HG02885 (cell line): ENCODE data around the gene SNX10.

Experiments
- ATAC-seq: cut with Tn5 transposase; IDR thresholded peaks from one replicate; pipeline ENCODE4 v1.9.1; 2021; ENCODE audit warnings: mild to moderate bottlenecking; ENCODE audit not compliant: unreplicated experiment, poor library complexity

SNX10 gene

GRCh38 chr7:26331789-26332188, 40.1 kb downstream of the SNX10 start:
- ATAC-seq: no peak

GRCh38 chr7:26332698-26333097, 41.0 kb downstream of the SNX10 start:
- ATAC-seq: no peak

GRCh38 chr7:26334166-26334859, 42.7 kb downstream of the SNX10 start:
- ATAC-seq: no peak

GRCh38 chr7:26337232-26337865, 45.7 kb downstream of the SNX10 start:
- ATAC-seq: peak; percentile 63

- ATAC-seq: no peak
Observed at GRCh38 chr7:26340476-26341018, 48.9 kb downstream of the SNX10 start.

GRCh38 chr7:26343320-26343832, 51.7 kb downstream of the SNX10 start:
- no peak for ATAC-seq

- no peak for ATAC-seq
Observed at GRCh38 chr7:26343837-26344236, 52.2 kb downstream of the SNX10 start.

GRCh38 chr7:26345202-26345601, 53.5 kb downstream of the SNX10 start:
- no peak for ATAC-seq

- no peak for ATAC-seq
Observed at GRCh38 chr7:26345837-26346236, 54.2 kb downstream of the SNX10 start.

- ATAC-seq: no peak
Observed at GRCh38 chr7:26346611-26347203, 55.0 kb downstream of the SNX10 start.

GRCh38 chr7:26348234-26348851, 56.7 kb downstream of the SNX10 start:
- ATAC-seq: no peak

- ATAC-seq: no peak
Observed at GRCh38 chr7:26349005-26349915, 57.6 kb downstream of the SNX10 start.

- no peak for ATAC-seq
Observed at GRCh38 chr7:26351171-26351570, 59.5 kb downstream of the SNX10 start.

- no peak for ATAC-seq
Observed at GRCh38 chr7:26356229-26356628, 64.6 kb downstream of the SNX10 start.

- no peak for ATAC-seq
Observed at GRCh38 chr7:26356929-26357798, 65.5 kb downstream of the SNX10 start.

- no peak for ATAC-seq
Observed at GRCh38 chr7:26357799-26358151, 66.1 kb downstream of the SNX10 start.

- no peak for ATAC-seq
Observed at GRCh38 chr7:26360650-26361049, 69.0 kb downstream of the SNX10 start.

GRCh38 chr7:26361637-26362036, 70.0 kb downstream of the SNX10 start:
- ATAC-seq: no peak

GRCh38 chr7:26363465-26363864, 71.8 kb downstream of the SNX10 start:
- no peak for ATAC-seq
